Inferior parietal cortex (tissue), 1 donor: ENCODE results near the gene WEE1.
"Not testable (repeated sequence)": the region's sequence is repeated elsewhere in the genome, so short reads cannot be mapped to it uniquely, and the experiment has no call there.

Experiments used
- DNase-seq: peaks from one replicate; pipeline ENCODE4 v3.0.0-alpha.2; 2016; ENCODE audit errors: extremely low spot score

The WEE1 gene

GRCh38 chr11:9622353-9622752 is 48.9 kb downstream of the WEE1 start:
- not testable (repeated sequence) for DNase-seq

- DNase-seq, result not testable (repeated sequence)
Measured at GRCh38 chr11:9623053-9623452, 49.6 kb downstream of the WEE1 start.

GRCh38 chr11:9624448-9624847 is 51.0 kb downstream of the WEE1 start:
- DNase-seq, result no peak

GRCh38 chr11:9625162-9625561 is 51.7 kb downstream of the WEE1 start:
- DNase-seq, result no peak

- DNase-seq, result no peak
Measured at GRCh38 chr11:9625728-9626127, 52.3 kb downstream of the WEE1 start.

- DNase-seq, result no peak
Measured at GRCh38 chr11:9626496-9627394, 53.3 kb downstream of the WEE1 start.

- DNase-seq, result no peak
Measured at GRCh38 chr11:9629064-9629463, 55.6 kb downstream of the WEE1 start.

- no peak for DNase-seq
Measured at GRCh38 chr11:9633679-9634078, 60.2 kb downstream of the WEE1 start.

- no peak for DNase-seq
Measured at GRCh38 chr11:9636691-9637090, 63.2 kb downstream of the WEE1 start.

GRCh38 chr11:9639099-9639498 is 65.6 kb downstream of the WEE1 start:
- no peak for DNase-seq
